ENCODE data around the gene MYB. TPM values are rescaled to one million over a fixed set of nuclear protein-coding genes. Genes with fewer than 3 reads are reported as not detected.

Gene MYB
- total and polyA plus RNA-seq, 2 of the 13 experiments (the other 11 are each of a cell fraction or from before 2014, with no cell fraction given) = 0.04 to 0.20 TPM

GRCh38 chr6:135186255-135186654 is 5.1 kb downstream of the MYB start (continued):
- TF ChIP-seq WIZ (CRISPR knock-in tag; IDR thresholded peaks at IDR 0.05) = no peak
- TF ChIP-seq ASH2L (IDR thresholded peaks at IDR 0.05; ENCODE audit: insufficient read length, low read depth, low read length) = no peak
- TF ChIP-seq TARDBP (CRISPR knock-in tag; IDR thresholded peaks at IDR 0.05) = no peak
- no peak for TF ChIP-seq NR2F6 (IDR thresholded peaks at IDR 0.05)
- no peak for TF ChIP-seq NR2F6 (CRISPR knock-in tag; IDR thresholded peaks at IDR 0.05)
- TF ChIP-seq ZNF616 (CRISPR knock-in tag; IDR thresholded peaks at IDR 0.05; ENCODE audit: low read depth) = no peak
- no peak for TF ChIP-seq ZFP36L2 (CRISPR knock-in tag; IDR thresholded peaks at IDR 0.05)
- no peak for TF ChIP-seq BCLAF1 (IDR thresholded peaks at IDR 0.05)
- no peak for TF ChIP-seq HOXD1 (CRISPR knock-in tag; IDR thresholded peaks at IDR 0.05)
- TF ChIP-seq BRCA1 (CRISPR knock-in tag; IDR thresholded peaks at IDR 0.05) = no peak
- no peak for TF ChIP-seq ZFX (CRISPR knock-in tag; IDR thresholded peaks at IDR 0.05; ENCODE audit: low read depth)

- Histone ChIP-seq H3K4me3 (replicated peaks in 1 of 3; ENCODE audit: insufficient read depth in 1 of 3, low read depth in 2 of 3, low read length in 3 of 3) (no peak overlapping the region), H3K9ac (ENCODE audit: insufficient read depth, low read depth, low read length) (no peak overlapping the region), H3K27ac (ENCODE audit: extremely low read length, insufficient read depth, low read length) (no peak overlapping the region), H3K36me3 (replicated peaks in 1 of 2; ENCODE audit: control insufficient read depth in 1 of 2, insufficient read depth in 2 of 2, low read length in 2 of 2) (no peaks in the 10 kb centered on the region), H3K79me2 (ENCODE audit: insufficient read depth, low read length) (no peaks in the 10 kb centered on the region), H2AFZ (ENCODE audit: low read length) (no peak overlapping the region), H3K4me1 (ENCODE audit: insufficient read depth, low read length) (peaks cover 14% of the 10 kb centered on the region), H4K20me1 (ENCODE audit: insufficient read depth, low read length) (no peaks in the 10 kb centered on the region), H3K27me3 (ENCODE audit: control insufficient read depth in 1 of 2, insufficient read depth in 2 of 2, low read length in 2 of 2) (peaks cover 6 to 22% of the 10 kb centered on the region in 2 experiments), H3K9me3 (ENCODE audit: low read length) (no peaks in the 10 kb centered on the region), H3K4me2 (ENCODE audit: low read depth, low read length) (no peak overlapping the region)
- intact Hi-C loops (cut with micrococcal nuclease; ENCODE audit: unreplicated experiment) (no loop called here), in situ Hi-C loops (cut with HindIII; ENCODE audit: extremely low pct_ligation_motif_present, low pct_unique_long_range_greater_than_20kb) (no loop called here)
- CTCF ChIA-PET (ENCODE audit: low intra/inter-chr PET ratio, low total read pairs) = no interaction called here
- DNase-seq (ENCODE audit: low spot score) = no peak
- no peak for FAIRE-seq
- WGBS (ENCODE audit: low lambda C conversion rate) = 6% methylated on average over 4 of the region's 4 CpGs
- BruUV-seq (replicated peaks) = no TSS peak
- POLR2A ChIA-PET = no interaction called here
- ATAC-seq = no peak
- no peak for TF ChIP-seq CEBPZ (IDR thresholded peaks at IDR 0.05; ENCODE audit: low read length)
- no peak for TF ChIP-seq ZNF570 (CRISPR knock-in tag; IDR thresholded peaks at IDR 0.05; ENCODE audit: borderline replicate concordance)
- TF ChIP-seq FOXA1 (IDR thresholded peaks at IDR 0.05) = no peak
- no peak for TF ChIP-seq FOXA1 (CRISPR knock-in tag; IDR thresholded peaks at IDR 0.05)
- no peak for TF ChIP-seq MTF2 (CRISPR knock-in tag; IDR thresholded peaks at IDR 0.05; ENCODE audit: borderline replicate concordance)
Observed at GRCh38 chr6:135187372-135187771, 6.3 kb downstream of the MYB start.
